Transverse colon (tissue), 4 donors: ENCODE data around the gene GAB2.
"Not testable (repeated sequence)": the region's sequence is repeated elsewhere in the genome, so short reads cannot be mapped to it uniquely, and the experiment has no call there.

ENCODE experiments used
- CTCF ChIP-seq, 5 experiments: fragments of 200-600 bp in 3 of 5; fragments of 450-650 bp in 2 of 5; sonication (generic) in 3 of 5; IDR thresholded peaks; 1 replicate in 2 of 5; 2 replicates in 3 of 5; pipeline ENCODE4 v1.5.1; 2016 to 2017; ENCODE audit warnings: antibody characterized with exemption in 5 of 5, inconsistent platforms in 3 of 5, mild to moderate bottlenecking in 2 of 5, moderate library complexity in 1 of 5
- POLR2A ChIP-seq: fragments of 450-650 bp; IDR thresholded peaks from one replicate; pipeline ENCODE4 v1.6.1; 2016; ENCODE audit warnings: antibody characterized with exemption, mild to moderate bottlenecking, moderate library complexity
- POLR2AphosphoS5 ChIP-seq, 3 donors: sonication (generic); formaldehyde crosslinking; IDR thresholded peaks; one replicate each; pipeline ENCODE4 v1.6.1; 2016; ENCODE audit warnings: antibody characterized with exemption in 3 of 3

GRCh38 chr11:78357924-78358323, 59.7 kb downstream of the GAB2 start:
- TF ChIP-seq CTCF (IDR thresholded peaks at IDR 0.05); POLR2A; POLR2AphosphoS5 (IDR thresholded peaks at IDR 0.05): not testable (repeated sequence)
